Sigmoid colon (tissue), 7 donors: ENCODE data around the gene CREB3L2. TPM values are rescaled to one million over a fixed set of nuclear protein-coding genes. Genes with fewer than 3 reads are reported as not detected.

Source experiments
- DNase-seq: peaks from one replicate; pipeline ENCODE4 v3.0.0-alpha.2; 2019
- H3K27ac ChIP-seq, 4 donors: fragments of 200-600 bp; sonication (generic); one replicate each; pipeline ENCODE4 v1.5.1; 2016 to 2019; ENCODE audit warnings: mild to moderate bottlenecking in 1 of 4
- H3K27me3 ChIP-seq, 3 donors: fragments of 200-600 bp; sonication (generic); one replicate each; pipeline ENCODE4 v1.5.1; 2019; ENCODE audit warnings: mild to moderate bottlenecking in 1 of 3
- H3K36me3 ChIP-seq, 4 donors: fragments of 200-600 bp; sonication (generic); one replicate each; pipeline ENCODE4 v1.5.1; 2016 to 2019
- H3K4me1 ChIP-seq, 4 donors: fragments of 200-600 bp; sonication (generic); one replicate each; pipeline ENCODE4 v1.5.1; 2017 to 2019
- H3K4me3 ChIP-seq, 4 donors: fragments of 200-600 bp; sonication (generic); one replicate each; pipeline ENCODE4 v1.5.1; 2017 to 2019; ENCODE audit warnings: mild to moderate bottlenecking in 2 of 4, moderate library complexity in 1 of 4
- H3K9me3 ChIP-seq, 4 donors: fragments of 200-600 bp in 3 of 4; sonication (generic) in 3 of 4; one replicate each; pipeline versions ENCODE4 v1.5.1 to v1.6.1; 2013 to 2019
- CTCF ChIP-seq, 4 experiments: fragments of 450-650 bp in 3 of 4; fragments of 200-600 bp in 1 of 4; IDR thresholded peaks; one replicate each; pipeline ENCODE4 v1.5.1; 2016 to 2019; ENCODE audit warnings: antibody characterized with exemption in 4 of 4, mild to moderate bottlenecking in 3 of 4, moderate library complexity in 2 of 4
- EP300 ChIP-seq, 4 donors: sonication (generic); formaldehyde crosslinking; IDR thresholded peaks; one replicate each; pipeline ENCODE4 v1.6.1; 2017; ENCODE audit warnings: antibody characterized with exemption in 4 of 4
- POLR2A ChIP-seq, 2 donors: fragments of 450-650 bp; IDR thresholded peaks; one replicate each; pipeline ENCODE4 v1.6.1; 2016; ENCODE audit warnings: antibody characterized with exemption in 2 of 2, mild to moderate bottlenecking in 2 of 2, moderate library complexity in 2 of 2
- POLR2AphosphoS5 ChIP-seq, 4 donors: sonication (generic); formaldehyde crosslinking; IDR thresholded peaks; one replicate each; pipeline ENCODE4 v1.6.1; 2017; ENCODE audit warnings: antibody characterized with exemption in 4 of 4
- WGBS, 2 donors: extraction: QIAGEN DNeasy Blood & Tissue Kit; methylation state at CpG; one replicate each; pipeline ENCODE4 v1.1.7; 2013; 5-methylcytosine and 5-hydroxymethylcytosine counted together
- intact Hi-C: fragments of 100-400 bp; cut with DNase I; formaldehyde crosslinking; loops from one replicate; pipeline ENCODE4 v1.15.1; 2023
- polyA plus RNA-seq, 3 donors: library from polyadenylated mRNA; stranded (reverse); fragments of 200-250 nt; gene quantifications; one replicate each; pipeline ENCODE4 v1.2.3, GENCODE V29; 2013
- total RNA-seq, 4 donors: library from RNA; depleted of rRNA; stranded (reverse); fragments of >200 nt; gene quantifications; one replicate each; pipeline ENCODE4 v1.1.0, GENCODE V29; 2016
- donor health status: healthy with polysubstance abuse.
- donor health status: Bipolar disorder and iron deficiency.
- donor health status: healthy.

The CREB3L2 gene
- total and polyA plus RNA-seq, 7 donors, result 3.0 to 41.3 (median 26.0) TPM

GRCh38 chr7:137881607-137882260 lies 120.2 kb downstream of the CREB3L2 start:
- Histone ChIP-seq H3K4me3 (no peak overlapping the region), H3K27ac (peak overlapping the region in 2 of 4 donors; percentile 35 to 85), H3K4me1 (peaks cover 0 to 81% (median 47%) of the 10 kb centered on the region in 4 donors), H3K36me3 (peaks cover 25 to 74% (median 48%) of the 10 kb centered on the region in 4 donors), H3K9me3 (no peaks in the 10 kb centered on the region), H3K27me3 (no peaks in the 10 kb centered on the region)
- no peak for DNase-seq
- 97% methylated on average over 8 of the region's 8 CpGs for WGBS, 2 donors
- TF ChIP-seq POLR2A (IDR thresholded peaks at IDR 0.05) (no peak), CTCF (IDR thresholded peaks at IDR 0.05) (no peak), EP300 (IDR thresholded peaks at IDR 0.05) (no peak), POLR2AphosphoS5 (IDR thresholded peaks at IDR 0.05) (no peak)
- intact Hi-C loops, result no loop called here

GRCh38 chr7:137880432-137880831 lies 121.5 kb downstream of the CREB3L2 start:
- TF ChIP-seq CTCF (IDR thresholded peaks at IDR 0.05) (no peak), EP300 (IDR thresholded peaks at IDR 0.05) (no peak), POLR2A (IDR thresholded peaks at IDR 0.05) (no peak), POLR2AphosphoS5 (IDR thresholded peaks at IDR 0.05) (no peak)
- H3K36me3 ChIP-seq, result peaks cover 24 to 71% (median 45%) of the 10 kb centered on the region in 4 donors
- no peak overlapping the region for H3K4me3 ChIP-seq
- H3K4me1 ChIP-seq, result peaks cover 0 to 74% (median 44%) of the 10 kb centered on the region in 4 donors
- no peaks in the 10 kb centered on the region for H3K9me3 ChIP-seq
- no peaks in the 10 kb centered on the region for H3K27me3 ChIP-seq
- WGBS, 2 donors, result 88 to 92% methylated on average over 5 of the region's 5 CpGs
- intact Hi-C loops, result no loop called here
- DNase-seq, result no peak
- H3K27ac ChIP-seq, result peak overlapping the region; percentile 32 to 85 (median 70)

GRCh38 chr7:137879357-137880158 lies 122.3 kb downstream of the CREB3L2 start:
- Histone ChIP-seq H3K27ac (peak overlapping the region; percentile 64 to 85 (median 74)), H3K4me3 (no peak overlapping the region)
- TF ChIP-seq POLR2AphosphoS5 (IDR thresholded peaks at IDR 0.05), result no peak
- no peak for TF ChIP-seq CTCF (IDR thresholded peaks at IDR 0.05)
- no peak for TF ChIP-seq EP300 (IDR thresholded peaks at IDR 0.05)
- no peak for TF ChIP-seq POLR2A (IDR thresholded peaks at IDR 0.05)

GRCh38 chr7:137878333-137878961 lies 123.4 kb downstream of the CREB3L2 start:
- Histone ChIP-seq H3K27me3 (no peaks in the 10 kb centered on the region), H3K4me1 (peaks cover 0 to 70% (median 58%) of the 10 kb centered on the region in 4 donors), H3K9me3 (no peaks in the 10 kb centered on the region), H3K4me3 (no peak overlapping the region), H3K27ac (peak overlapping the region; percentile 64 to 85 (median 74)), H3K36me3 (peaks cover 13 to 64% (median 30%) of the 10 kb centered on the region in 4 donors)
- peak in 2 of 4 donors; percentile 8 to 20 for TF ChIP-seq POLR2AphosphoS5 (IDR thresholded peaks at IDR 0.05)
- TF ChIP-seq EP300 (IDR thresholded peaks at IDR 0.05), result no peak
- no peak for TF ChIP-seq CTCF (IDR thresholded peaks at IDR 0.05)
- TF ChIP-seq POLR2A (IDR thresholded peaks at IDR 0.05), result no peak
- WGBS, 2 donors, result 83 to 94% methylated on average over 8 of the region's 8 CpGs
- intact Hi-C loops, result no loop called here
- peak; percentile 96 for DNase-seq

More at GRCh38 chr7:137879357-137880158, 122.3 kb downstream of the CREB3L2 start:
- 89 to 93% methylated on average over 20 of the region's 20 CpGs for WGBS, 2 donors
- H3K4me1 ChIP-seq, result peaks cover 0 to 74% (median 53%) of the 10 kb centered on the region in 4 donors
- peaks cover 16 to 64% (median 37%) of the 10 kb centered on the region in 4 donors for H3K36me3 ChIP-seq
- DNase-seq, result peak; percentile 72
- intact Hi-C loops, result no loop called here
- no peaks in the 10 kb centered on the region for H3K9me3 ChIP-seq
- H3K27me3 ChIP-seq, result no peaks in the 10 kb centered on the region
